Dedifferentiated amniotic fluid mesenchymal stem cell (primary cell): Measurements from ENCODE around the gene HOXC4.
"Not testable (repeated sequence)": the region's sequence is repeated elsewhere in the genome, so short reads cannot be mapped to it uniquely, and the experiment has no call there.

Experiments
- DNase-seq: peaks from one replicate; pipeline ENCODE4 v3.0.0-alpha.2; 2016; ENCODE audit errors: extremely low spot score

Gene HOXC4

DNA sequence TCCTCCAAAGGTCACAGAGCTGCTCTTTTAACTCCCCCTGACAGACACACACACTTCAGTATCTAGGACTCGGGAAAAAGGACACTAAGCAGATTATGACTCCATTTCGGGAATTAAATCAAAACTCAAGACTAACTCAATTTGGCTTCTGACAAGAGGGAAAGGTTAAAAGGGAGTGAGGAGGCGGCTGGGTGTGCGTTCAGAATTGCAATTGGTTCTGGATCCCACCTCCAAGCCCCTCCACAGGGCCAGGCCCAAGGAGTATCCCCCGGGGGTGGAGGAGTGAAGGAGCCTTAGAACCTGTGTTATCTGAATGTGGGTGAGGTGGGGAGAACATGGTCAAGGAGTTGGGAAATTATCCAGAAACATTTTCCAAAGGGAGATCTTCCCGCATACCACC lies 35.8 kb downstream of the HOXC4 start:
- DNase-seq: not testable (repeated sequence)

DNA sequence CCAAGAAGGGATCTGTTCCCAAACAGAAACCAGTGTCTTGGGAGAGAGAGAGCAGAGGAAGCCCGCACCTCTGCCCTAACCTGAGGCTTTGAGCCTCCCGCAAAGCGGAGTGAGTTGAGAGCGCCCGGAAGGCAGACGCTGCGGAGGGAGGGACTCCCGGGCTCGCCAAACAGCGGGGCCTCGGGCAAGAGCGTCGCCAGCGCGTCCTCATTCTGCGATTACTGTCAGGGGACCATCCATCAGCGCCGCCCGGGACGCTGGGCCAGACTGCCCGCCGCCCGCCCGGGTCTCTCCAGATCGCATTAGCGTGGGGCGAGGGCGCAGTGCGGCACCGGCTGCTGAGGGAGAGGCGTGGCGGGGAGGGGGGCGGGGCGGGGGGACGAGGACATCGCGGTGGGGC lies 36.7 kb downstream of the HOXC4 start:
- DNase-seq: not testable (repeated sequence)

DNA sequence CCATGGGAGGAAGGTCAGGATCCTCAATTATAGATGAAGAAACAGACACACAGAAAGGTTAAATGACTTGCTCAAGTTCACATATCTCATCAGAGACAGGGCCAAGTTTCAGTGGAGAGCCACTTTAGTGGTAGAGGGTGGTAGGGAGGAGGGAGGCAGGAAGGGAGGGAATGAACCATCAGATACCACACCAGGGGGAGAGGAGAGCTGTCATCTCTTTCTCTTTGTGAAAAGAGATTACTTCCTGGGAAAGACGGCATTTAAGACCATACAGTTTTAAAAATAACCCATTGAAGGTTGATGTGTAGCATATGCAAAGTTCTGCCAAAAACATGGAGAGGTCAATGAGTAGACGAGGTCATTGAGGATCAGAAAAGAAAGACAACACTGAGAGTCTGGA lies 39.3 kb downstream of the HOXC4 start:
- not testable (repeated sequence) for DNase-seq

DNA sequence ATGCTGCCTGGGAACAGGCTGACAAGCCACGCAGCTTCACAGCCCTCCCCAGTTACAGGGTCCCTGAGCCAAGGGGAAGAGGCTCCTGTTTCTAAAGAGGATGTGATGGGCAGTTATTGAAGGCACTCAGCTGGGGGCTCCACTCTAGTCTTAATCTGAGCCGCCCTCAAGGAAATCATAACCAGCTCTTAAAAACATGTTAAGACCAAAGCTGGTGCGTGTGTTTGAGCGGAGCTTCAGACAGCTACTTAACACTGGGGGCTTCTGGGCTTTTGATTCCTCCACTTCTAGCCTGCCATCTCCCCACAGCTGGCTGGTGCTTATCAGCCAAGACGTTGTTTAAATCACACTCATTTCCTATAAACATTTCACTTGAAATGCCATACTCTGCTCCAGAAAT lies 42.3 kb downstream of the HOXC4 start:
- DNase-seq: not testable (repeated sequence)

DNA sequence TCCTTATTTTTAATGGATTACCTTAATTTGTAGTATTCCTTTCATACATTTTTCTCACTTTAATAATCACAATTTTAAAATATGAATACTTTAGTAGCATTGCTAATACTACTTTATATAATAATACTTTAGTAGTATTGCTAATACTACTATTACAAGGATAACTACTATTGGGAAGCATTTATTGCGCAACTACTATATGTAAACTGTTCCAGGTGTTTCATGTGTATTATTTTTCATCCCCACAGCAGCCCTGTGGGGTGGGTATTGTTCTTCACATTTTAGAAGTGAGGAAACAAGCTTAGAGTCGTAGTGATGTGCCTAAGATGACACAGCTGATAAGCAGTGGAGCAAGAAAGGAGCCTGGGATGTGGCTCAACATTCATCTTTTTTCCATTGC lies 45.0 kb downstream of the HOXC4 start:
- DNase-seq: not testable (repeated sequence)

DNA sequence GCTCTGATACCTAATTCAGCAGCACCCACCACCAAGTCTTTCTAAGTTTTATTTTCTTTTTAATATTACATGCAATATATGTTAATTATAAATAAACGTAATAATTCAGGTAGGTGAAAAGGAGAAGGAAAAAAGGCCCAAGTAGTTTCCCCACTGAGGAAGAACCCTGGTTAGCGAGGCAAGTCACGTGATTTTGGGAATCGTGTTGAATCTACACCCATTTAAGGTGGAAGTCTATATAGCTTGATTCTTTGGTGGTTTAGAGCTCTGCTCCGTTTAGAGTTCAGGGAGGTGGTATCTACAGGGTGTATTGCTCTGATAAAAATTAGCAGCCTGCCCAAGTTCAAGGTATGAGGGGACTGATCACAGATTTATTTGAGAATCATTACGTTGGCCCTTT lies 47.0 kb downstream of the HOXC4 start:
- DNase-seq: not testable (repeated sequence)

DNA sequence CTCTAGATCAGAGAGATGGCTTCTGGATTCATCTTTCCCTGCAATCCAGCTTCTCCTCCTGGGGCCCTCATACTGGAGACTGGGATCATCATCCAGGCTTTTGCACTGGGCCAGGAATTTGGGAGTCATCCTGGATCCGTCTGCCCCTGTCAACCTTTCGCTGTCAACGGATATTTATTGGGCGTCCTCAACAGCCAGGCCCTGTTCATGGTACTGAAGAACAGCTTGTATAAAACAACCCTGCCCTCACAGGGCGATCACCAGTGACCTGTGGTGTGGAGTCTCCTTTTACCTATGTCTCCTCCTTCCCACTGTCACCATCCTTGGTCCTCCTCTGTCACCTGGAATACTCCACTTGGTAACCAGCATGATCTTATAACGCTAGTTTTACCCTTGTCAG lies 48.6 kb downstream of the HOXC4 start:
- DNase-seq: not testable (repeated sequence)

DNA sequence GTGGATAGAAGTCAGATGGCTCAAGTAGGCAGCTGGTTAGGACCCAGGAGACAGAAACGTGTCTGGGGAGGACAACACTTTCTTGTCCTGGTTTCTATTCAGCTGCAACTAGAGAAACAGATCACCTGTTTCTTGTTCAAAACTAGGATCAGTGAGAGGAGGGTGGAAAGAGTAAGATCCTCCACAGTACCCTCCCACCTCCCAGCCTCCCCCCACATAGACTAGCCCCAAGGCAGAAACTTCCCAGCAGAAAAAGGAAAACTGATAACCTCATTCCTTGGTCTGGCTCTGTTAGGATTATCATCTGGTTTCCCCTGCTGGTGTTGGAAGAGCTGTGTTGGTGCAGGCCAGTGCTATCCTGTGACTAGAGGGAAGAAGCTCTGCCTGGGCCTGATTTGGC lies 50.2 kb downstream of the HOXC4 start:
- DNase-seq: not testable (repeated sequence)
